Upper lobe of right lung (tissue), 1 donor: ENCODE results near the gene SMIM41. TPM values are rescaled to one million over a fixed set of nuclear protein-coding genes. Genes with fewer than 3 reads are reported as not detected.
"Not testable (repeated sequence)": the region's sequence is repeated elsewhere in the genome, so short reads cannot be mapped to it uniquely, and the experiment has no call there.

ENCODE experiments used
- ATAC-seq: fragments of 200-7000 bp; cut with Tn5 transposase; one replicate; pipeline ENCODE4 v1.9.1; 2020; ENCODE audit warnings: mild to moderate bottlenecking, moderate library complexity
- DNase-seq: peaks from one replicate; pipeline ENCODE4 v3.0.0-alpha.2; 2020
- H3K27ac ChIP-seq: fragments of 200-600 bp; one replicate; pipeline ENCODE4 v1.8.0; 2022
- H3K27me3 ChIP-seq: fragments of 200-600 bp; one replicate; pipeline ENCODE4 v1.8.0; 2022; ENCODE audit warnings: mild to moderate bottlenecking
- H3K36me3 ChIP-seq: fragments of 200-600 bp; one replicate; pipeline ENCODE4 v1.8.0; 2022
- H3K4me1 ChIP-seq: fragments of 200-600 bp; one replicate; pipeline ENCODE4 v1.8.0; 2022
- H3K4me3 ChIP-seq: fragments of 200-600 bp; one replicate; pipeline ENCODE4 v1.8.0; 2022; ENCODE audit warnings: mild to moderate bottlenecking
- H3K9me3 ChIP-seq: fragments of 200-600 bp; one replicate; pipeline ENCODE4 v1.8.0; 2022
- intact Hi-C: fragments of 100-400 bp; cut with DNase I; formaldehyde crosslinking; loops from one replicate; pipeline ENCODE4 v1.11.0; 2022
- total RNA-seq: library from RNA; stranded (reverse); fragmentation: NEBNext Ultra II Directional; extraction: Animal tissue kit (Norgen Biotek cat#: 25700); gene quantifications from one replicate; pipeline ENCODE4 v1.2.1, GENCODE V29; 2021
- TF ChIP-seq, protein P1 (sequence below): fragments of 200-600 bp; IDR thresholded peaks from one replicate; pipeline ENCODE4 v1.8.0; 2022; ENCODE audit warnings: antibody characterized with exemption
- donor health status: DM: no; HTN: yes; CAD: no; lungs with severe emphysema.

The SMIM41 gene
- total RNA-seq, 1 donor from 2014 or later, result 6.1 TPM

DNA sequence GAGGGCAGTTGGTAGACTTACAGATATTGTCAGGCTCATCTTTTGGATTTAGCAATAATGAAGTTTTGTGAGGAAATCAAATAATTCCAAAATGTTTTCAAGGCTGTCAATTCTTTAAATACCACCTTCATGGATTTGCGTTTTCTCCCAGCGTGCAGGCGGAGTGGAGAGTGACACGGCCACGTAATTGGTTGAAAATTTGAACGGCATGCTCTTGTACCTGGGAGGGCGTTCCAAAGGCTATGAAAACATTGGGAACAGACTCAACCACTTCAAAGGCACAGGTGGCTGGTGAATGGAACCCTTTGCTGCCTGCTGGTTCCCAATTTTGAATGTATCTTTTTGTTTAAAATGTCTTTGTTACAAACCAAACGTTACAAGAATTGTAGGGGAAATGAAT, 12.4 kb downstream of the SMIM41 start:
- TF ChIP-seq, protein P1, sequence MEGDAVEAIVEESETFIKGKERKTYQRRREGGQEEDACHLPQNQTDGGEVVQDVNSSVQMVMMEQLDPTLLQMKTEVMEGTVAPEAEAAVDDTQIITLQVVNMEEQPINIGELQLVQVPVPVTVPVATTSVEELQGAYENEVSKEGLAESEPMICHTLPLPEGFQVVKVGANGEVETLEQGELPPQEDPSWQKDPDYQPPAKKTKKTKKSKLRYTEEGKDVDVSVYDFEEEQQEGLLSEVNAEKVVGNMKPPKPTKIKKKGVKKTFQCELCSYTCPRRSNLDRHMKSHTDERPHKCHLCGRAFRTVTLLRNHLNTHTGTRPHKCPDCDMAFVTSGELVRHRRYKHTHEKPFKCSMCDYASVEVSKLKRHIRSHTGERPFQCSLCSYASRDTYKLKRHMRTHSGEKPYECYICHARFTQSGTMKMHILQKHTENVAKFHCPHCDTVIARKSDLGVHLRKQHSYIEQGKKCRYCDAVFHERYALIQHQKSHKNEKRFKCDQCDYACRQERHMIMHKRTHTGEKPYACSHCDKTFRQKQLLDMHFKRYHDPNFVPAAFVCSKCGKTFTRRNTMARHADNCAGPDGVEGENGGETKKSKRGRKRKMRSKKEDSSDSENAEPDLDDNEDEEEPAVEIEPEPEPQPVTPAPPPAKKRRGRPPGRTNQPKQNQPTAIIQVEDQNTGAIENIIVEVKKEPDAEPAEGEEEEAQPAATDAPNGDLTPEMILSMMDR, result no peak
- no peaks in the 10 kb centered on the region for H3K27me3 ChIP-seq
- peak; percentile 41 for DNase-seq
- H3K4me1 ChIP-seq, result no peaks in the 10 kb centered on the region
- no peaks in the 10 kb centered on the region for H3K36me3 ChIP-seq
- no peak overlapping the region for H3K4me3 ChIP-seq
- intact Hi-C loops, result no loop called here
- no peaks in the 10 kb centered on the region for H3K9me3 ChIP-seq
- no peak overlapping the region for H3K27ac ChIP-seq
- ATAC-seq, result peak; percentile 77

DNA sequence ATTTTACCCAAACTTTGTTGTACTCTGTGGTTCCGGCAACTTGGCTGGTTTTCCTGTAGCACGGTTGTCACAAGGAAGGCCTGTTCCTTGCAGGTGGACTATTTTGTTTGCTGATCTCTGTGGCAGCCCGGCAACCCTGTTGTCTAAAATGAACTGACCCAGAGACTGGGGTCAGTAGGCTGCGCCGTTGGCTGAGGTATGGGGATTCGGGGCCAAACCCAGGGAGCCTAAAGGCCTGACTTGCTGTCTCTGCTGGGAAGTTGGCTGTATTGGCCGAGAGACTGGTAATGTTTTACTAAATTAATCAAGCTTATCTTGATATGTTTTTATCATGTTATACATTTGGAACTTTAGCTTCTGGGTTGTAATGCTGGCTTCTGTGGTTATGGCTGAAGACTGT, 13.8 kb downstream of the SMIM41 start:
- H3K27ac ChIP-seq, result no peak overlapping the region
- ATAC-seq, result no peak

DNA sequence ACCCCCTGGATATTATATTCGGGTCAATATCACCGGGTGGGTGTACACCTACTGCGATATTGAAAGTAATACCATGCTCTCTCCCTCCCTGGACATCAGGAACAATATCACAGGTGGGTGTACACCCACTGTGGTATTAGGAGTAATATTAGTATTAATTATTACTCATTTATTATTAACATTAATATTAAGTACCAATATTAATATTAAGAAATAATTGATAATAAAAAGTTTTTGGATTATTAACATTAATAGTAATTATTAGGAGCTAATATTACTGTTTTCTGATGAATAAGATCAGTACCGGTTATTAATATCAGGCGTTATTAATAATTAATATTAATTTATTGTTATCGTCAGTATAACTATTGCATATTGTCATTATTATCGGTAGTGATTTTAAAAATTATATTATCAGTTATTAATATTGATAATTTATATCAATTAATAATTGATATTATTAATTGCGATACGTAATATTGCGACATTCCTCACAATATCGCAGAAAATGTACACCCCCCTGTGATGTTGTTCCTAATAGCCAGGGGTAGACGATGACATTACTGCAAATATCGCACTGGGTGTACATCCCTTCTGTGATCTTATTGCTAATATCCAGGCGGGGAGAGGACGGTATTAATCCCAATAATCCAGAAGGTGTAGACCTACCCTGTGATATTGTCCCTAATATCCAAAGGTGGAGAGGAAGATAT, 17.0 kb downstream of the SMIM41 start:
- Histone ChIP-seq H3K27ac (no peak overlapping the region), H3K36me3 (no peaks in the 10 kb centered on the region), H3K4me3 (no peak overlapping the region), H3K27me3 (no peaks in the 10 kb centered on the region), H3K9me3 (no peaks in the 10 kb centered on the region), H3K4me1 (no peaks in the 10 kb centered on the region)
- TF ChIP-seq, protein P1, result no peak
- ATAC-seq (no peak), DNase-seq (no peak)
- intact Hi-C loops, result no loop called here

More for the DNA sequence above, 13.8 kb downstream of the SMIM41 start:
- Histone ChIP-seq H3K4me3 (no peak overlapping the region), H3K27me3 (no peaks in the 10 kb centered on the region), H3K36me3 (no peaks in the 10 kb centered on the region), H3K4me1 (no peaks in the 10 kb centered on the region), H3K9me3 (no peaks in the 10 kb centered on the region)
- TF ChIP-seq, protein P1, result no peak
- peak; percentile 52 for DNase-seq
- intact Hi-C loops, result no loop called here

DNA sequence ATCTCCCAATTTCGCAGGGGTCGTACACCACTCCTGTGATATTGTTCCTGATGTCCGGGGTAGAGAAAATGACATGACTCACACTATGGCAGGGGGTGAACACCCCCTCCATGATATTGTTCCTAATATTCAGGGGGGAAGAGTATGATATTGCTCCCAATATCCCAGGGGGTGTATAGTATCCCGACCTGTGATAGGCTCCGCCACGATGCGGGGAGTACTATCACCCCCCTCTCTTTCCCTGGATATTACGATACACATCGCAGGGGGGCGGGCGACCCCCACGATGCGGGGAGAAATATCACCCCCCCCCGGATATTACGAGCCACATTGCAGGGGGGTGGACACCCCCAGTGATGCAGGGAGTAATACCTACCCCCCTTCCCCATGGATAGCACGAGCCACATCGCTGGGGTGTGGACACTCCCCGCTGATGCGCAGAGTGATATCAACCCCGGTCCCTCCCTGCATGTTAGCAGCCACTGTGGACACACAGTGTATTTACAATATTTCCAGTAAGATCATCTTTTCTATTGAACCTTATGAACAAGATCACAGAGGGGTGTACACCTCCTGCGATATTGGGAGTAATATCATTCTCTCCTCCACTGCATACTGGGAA, 17.7 kb downstream of the SMIM41 start:
- no peak overlapping the region for H3K27ac ChIP-seq
- no peak for ATAC-seq
- intact Hi-C loops, result no loop called here

DNA sequence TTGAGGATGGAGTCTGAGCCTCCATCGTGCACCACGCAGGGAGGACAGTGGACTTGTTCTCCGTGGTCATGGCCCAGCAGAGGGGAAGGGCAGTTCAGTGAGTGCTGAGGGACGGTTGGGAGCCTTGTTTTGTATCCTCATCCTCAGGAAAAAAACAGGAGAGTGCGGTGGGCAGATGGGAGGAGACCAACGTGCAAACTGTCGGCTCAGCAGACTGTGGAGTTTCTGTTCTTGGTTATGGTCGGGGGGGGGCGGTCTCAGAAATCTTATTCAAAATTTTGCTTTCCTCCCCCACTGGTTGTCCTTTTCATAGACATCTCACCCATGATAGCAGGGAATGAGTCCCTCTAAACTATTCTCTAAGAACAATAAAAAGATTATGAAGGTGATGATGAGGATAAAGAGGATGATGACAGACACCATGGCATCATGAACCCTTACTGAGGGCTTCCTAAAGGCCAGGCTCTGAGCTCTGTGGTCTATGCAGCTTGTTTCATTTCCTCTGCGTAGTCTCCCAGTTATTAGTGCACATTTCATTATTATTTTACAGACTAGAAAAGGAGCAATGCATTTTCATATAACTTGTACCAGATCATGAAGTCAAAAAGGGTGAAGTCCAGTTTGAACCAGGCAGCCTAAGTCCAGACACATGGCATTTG, 25.1 kb downstream of the SMIM41 start:
- H3K36me3 ChIP-seq, H3K27me3 ChIP-seq, intact Hi-C loops, H3K9me3 ChIP-seq, H3K4me1 ChIP-seq, DNase-seq, H3K4me3 ChIP-seq, H3K27ac ChIP-seq, ATAC-seq: not testable (repeated sequence)

More for the DNA sequence above, 17.7 kb downstream of the SMIM41 start:
- H3K27me3 ChIP-seq, result no peaks in the 10 kb centered on the region
- H3K4me3 ChIP-seq, result no peak overlapping the region
- H3K9me3 ChIP-seq, result no peaks in the 10 kb centered on the region
- no peaks in the 10 kb centered on the region for H3K36me3 ChIP-seq
- TF ChIP-seq, protein P1, result no peak
- H3K4me1 ChIP-seq, result no peaks in the 10 kb centered on the region
- peak; percentile 29 for DNase-seq
